PFSK-1 (cell line): ENCODE results near the gene ZNF625.

ENCODE experiments used
- FOXP2 ChIP-seq: optimal IDR thresholded peaks from 2 replicates; pipeline ENCODE3; 2011; ENCODE audit warnings: borderline replicate concordance, control low read depth, inconsistent platforms; ENCODE audit not compliant: insufficient read depth; ENCODE audit errors: extremely low read length, extremely low read depth
- POLR2AphosphoS5 ChIP-seq: IDR thresholded peaks from 2 replicates; pipeline ENCODE4 v1.6.1; 2012; ENCODE audit warnings: low read depth, mild to moderate bottlenecking, control low read depth, low read length, moderate library complexity
- REST ChIP-seq, 2 experiments: IDR thresholded peaks; 2 replicates each; pipeline versions ENCODE4 v1.6.1 to v1.8.0; 2011 to 2012; ENCODE audit warnings: low read depth in 2 of 2, low read length in 2 of 2, control low read depth in 1 of 2, inconsistent platforms in 1 of 2, mild to moderate bottlenecking in 1 of 2, moderate library complexity in 1 of 2; ENCODE audit not compliant: insufficient read depth in 1 of 2
- SIN3A ChIP-seq: IDR thresholded peaks from 2 replicates; pipeline ENCODE4 v1.6.1; 2012; ENCODE audit warnings: mild to moderate bottlenecking, low read length, moderate library complexity, borderline replicate concordance; ENCODE audit not compliant: insufficient read depth
- TAF1 ChIP-seq: IDR thresholded peaks from 2 replicates; pipeline ENCODE4 v1.6.1; 2012; ENCODE audit warnings: low read length, control low read depth, borderline replicate concordance; ENCODE audit not compliant: insufficient read depth

The ZNF625 gene

GRCh38 chr19:12126707-12127106, 29.8 kb downstream of the ZNF625 start:
- TF ChIP-seq SIN3A (no peak), FOXP2 (no peak), TAF1 (no peak), REST (IDR thresholded peaks at IDR 0.05; ENCODE audit: insufficient read depth in 1 of 2, low read depth in 2 of 2, low read length in 2 of 2) (no peak), POLR2AphosphoS5 (no peak)

- TF ChIP-seq TAF1 = no peak
- TF ChIP-seq REST (IDR thresholded peaks at IDR 0.05; ENCODE audit: insufficient read depth in 1 of 2, low read depth in 2 of 2, low read length in 2 of 2) = no peak
- TF ChIP-seq FOXP2 = no peak
- TF ChIP-seq POLR2AphosphoS5 = no peak
- TF ChIP-seq SIN3A = no peak
These were observed 39.1 kb downstream of the ZNF625 start for GRCh38 chr19:12117201-12117970.

GRCh38 chr19:12113121-12113520, 43.4 kb downstream of the ZNF625 start:
- no peak for TF ChIP-seq REST (IDR thresholded peaks at IDR 0.05; ENCODE audit: insufficient read depth in 1 of 2, low read depth in 2 of 2, low read length in 2 of 2)
- no peak for TF ChIP-seq TAF1
- TF ChIP-seq POLR2AphosphoS5 = no peak
- TF ChIP-seq SIN3A = no peak
- no peak for TF ChIP-seq FOXP2

- TF ChIP-seq REST (IDR thresholded peaks at IDR 0.05; ENCODE audit: insufficient read depth in 1 of 2, low read depth in 2 of 2, low read length in 2 of 2) (no peak), FOXP2 (no peak), SIN3A (no peak), POLR2AphosphoS5 (no peak), TAF1 (no peak)
These were observed 43.8 kb downstream of the ZNF625 start for GRCh38 chr19:12112701-12113100.
